NCI-H1092 treated with DMSO at 0.1 percent for 48 hours (cell line): ENCODE measurements around the gene ZNF398.
"Not testable (repeated sequence)": the region's sequence is repeated elsewhere in the genome, so short reads cannot be mapped to it uniquely, and the experiment has no call there.

Experiments
- DNase-seq: peaks from one replicate; lab custom pipeline; 2025; lab: John Stamatoyannopoulos, UW

The ZNF398 gene

DNA sequence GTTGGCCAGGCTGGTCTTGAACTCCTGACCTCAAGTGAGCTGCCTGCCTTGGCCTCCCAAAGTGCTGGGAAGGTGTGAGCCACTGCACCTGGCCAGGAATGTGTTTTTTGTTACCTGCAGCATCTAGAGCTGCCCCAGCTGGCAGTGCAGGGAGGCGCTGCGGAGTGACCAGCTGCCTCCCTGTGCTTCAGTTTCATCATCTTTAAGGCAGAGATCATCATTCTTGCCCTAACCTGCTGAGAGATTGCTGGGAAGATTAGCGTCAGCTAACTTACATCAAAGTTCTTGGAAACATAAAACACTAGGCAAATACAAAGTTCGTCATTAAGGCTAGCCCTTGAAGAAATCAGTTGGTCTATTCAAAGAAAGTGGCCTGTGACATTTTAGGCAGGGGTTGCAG, 50.4 kb downstream of the ZNF398 start:
- no peak for DNase-seq

DNA sequence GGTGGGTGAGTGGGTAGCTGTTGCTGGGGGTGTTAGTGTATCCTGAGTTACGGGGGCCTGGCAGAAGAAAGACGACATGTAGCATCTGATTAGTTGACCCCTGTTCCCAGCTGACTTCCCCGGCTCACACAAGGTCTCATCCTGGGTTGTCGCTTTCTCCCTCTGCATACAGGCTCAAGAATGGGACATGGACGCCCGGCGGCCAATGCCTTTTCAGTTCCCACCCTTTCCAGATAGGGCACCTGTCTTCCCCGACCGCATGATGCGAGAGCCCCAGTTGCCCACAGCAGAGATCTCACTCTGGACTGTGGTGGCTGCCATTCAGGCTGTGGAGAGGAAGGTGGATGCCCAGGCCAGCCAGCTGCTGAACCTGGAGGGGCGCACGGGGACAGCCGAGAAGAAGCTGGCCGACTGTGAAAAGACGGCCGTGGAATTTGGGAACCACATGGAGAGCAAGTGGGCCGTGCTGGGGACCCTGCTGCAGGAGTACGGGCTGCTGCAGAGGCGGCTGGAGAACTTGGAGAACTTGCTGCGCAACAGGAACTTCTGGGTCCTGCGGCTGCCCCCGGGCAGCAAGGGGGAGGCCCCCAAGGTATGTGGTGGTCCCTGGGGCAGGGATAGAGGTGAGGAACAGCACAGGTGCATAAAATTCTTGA, 51.0 kb downstream of the ZNF398 start:
- no peak for DNase-seq

DNA sequence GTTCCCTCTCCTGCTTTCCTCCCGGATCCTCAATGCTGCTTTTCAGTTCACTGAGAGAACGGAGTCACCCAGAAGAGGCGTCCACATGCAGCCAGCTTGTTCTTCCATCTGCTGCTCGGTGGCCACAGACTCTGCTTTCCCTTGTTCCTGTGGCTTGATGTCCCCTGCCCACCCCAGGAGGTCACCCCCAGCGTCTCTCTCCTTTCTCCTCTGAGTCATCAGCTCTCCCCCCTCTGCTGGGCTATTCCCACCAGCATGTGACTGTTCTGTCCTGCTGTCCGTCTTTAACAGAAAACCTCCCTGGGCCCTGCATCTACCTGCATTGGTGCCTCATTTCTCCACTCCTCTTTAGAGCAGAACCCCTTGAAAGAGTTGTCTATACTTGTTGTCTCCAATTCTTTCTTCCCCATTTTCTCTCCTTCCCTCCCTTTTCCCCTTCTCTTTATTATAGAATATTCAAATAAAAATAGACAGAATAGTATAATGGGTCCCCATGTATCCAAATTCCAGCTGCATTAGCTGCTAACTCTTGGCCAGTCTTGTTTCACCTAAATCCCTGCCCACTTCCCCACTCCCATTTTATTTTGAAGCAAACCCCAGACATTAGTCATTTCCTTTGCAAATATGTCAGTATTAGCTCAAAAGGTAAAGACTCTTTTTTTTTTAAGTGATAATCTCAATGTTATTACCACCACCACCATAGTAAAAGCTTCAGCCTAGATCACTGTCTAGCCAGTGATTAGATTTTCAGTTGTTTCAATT, 52.2 kb downstream of the ZNF398 start:
- DNase-seq: no peak

DNA sequence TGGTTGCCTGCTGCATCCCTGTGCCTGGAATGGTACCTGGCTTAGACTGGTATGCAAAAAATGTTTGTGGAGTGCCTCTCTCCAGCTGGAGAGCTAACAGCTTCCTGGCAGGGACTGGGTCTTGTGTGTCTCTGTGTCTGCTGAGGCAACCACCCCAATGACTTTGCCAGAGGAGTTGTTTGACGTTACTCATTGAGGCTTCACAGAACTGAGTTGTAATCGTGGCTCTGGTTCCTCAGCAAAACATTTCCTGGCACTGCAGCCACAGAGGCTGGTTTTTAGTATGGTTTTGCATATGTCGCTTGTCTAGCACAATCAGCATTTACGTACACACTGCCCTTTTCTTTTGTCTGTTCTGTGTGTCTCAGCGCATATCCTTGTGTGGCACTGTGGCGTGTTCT, 55.6 kb downstream of the ZNF398 start:
- no peak for DNase-seq

DNA sequence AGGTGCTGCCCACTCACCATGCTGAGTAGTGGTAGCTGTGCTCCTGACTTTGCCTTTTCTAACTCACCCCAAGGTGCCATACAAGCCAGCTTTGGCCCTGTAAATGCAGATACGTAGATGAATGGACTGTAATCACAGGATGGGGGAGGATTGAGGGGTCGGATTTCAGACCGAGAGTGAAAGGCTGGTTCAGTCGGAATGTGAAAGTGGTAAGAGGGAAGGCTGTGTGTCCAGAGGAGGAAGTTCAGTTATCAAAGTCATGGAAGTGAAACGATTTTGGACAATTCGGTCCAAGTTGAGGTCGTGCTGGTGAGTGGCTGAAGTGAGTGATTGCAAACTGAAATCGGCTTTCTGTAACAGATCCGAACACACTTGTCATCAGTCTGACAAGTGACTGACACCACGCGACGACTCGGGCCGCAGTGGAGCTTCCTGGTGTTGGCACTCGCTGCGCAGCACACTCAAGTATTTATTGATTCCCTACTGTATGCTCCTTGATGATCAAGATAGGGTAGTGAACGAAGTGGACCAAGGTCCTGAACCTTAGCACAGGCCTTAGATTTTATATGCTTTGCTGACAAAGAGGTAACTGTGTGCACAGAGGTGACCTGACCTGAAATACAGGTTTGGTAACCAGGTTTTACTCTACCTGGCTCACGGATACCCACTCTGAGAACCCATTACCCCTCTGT, 58.6 kb downstream of the ZNF398 start:
- DNase-seq: no peak

DNA sequence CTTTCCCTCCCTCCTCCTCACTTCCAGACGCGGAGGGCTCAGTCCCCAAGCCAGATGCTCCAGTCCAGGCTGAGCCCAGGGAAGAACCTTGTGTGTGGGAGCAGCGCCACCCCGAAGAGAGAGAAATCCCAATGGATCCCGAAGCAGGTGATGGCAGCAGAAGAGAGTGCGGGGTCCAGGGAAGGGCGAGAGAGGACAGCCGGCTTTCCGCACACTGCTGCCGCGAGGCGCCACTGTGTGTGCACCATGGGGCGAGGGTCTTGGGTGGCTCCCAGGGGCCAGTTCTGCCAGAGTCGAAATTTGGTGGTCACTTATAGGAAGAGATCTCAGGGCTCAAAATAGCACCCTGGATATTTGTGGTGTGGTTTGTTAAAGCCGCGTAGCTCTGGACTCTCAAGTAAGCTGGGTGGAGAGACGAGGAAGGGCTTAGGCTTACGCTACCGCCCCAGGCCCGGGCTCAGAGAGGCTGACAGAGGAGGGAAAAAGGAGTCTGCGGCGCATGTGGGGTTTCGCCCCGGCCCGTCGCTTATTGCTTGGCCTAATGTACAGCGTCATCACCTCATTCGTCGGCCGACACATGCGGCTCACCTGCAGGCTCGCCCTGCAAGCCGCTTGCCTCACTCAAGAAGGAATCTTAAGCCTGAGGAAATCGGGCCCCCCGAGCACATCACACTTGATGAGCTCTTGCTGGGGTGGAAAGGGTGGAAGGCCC, 60.2 kb downstream of the ZNF398 start:
- DNase-seq: no peak

DNA sequence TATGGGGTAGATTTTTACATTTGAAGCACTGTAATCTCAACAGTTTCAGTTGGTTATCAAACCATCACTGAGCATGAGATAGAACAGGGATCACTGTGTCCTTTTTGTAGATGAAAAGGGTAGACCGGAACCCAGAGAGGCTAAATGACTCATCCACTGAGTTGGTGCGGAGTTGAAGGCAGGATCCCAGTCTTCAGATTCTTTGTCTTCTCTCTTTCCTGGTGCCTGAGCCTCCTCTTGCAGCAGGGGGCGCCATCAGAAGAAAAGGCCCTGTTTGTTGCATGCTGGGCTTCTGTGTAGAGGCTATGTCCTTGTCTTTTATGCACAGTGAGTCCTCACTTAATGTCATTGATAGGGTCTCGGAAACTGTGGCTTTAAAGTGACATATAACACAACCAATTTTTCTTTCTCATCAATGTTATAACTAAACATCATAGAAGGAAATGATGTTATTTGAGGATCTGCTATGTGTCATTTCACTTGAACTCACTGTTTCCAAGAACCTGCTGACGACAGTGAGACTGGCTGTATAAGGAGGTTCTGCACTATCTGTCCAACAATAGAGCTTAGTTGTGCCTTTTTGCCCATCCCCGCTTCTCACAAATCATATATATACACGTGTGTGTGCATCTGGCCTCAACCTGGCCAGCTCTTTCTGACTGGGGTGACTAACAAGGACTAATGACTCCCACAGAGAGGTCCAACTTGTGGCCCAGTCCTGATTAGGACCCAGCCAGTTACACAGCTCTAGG, 62.4 kb downstream of the ZNF398 start:
- peak; percentile 9 for DNase-seq

DNA sequence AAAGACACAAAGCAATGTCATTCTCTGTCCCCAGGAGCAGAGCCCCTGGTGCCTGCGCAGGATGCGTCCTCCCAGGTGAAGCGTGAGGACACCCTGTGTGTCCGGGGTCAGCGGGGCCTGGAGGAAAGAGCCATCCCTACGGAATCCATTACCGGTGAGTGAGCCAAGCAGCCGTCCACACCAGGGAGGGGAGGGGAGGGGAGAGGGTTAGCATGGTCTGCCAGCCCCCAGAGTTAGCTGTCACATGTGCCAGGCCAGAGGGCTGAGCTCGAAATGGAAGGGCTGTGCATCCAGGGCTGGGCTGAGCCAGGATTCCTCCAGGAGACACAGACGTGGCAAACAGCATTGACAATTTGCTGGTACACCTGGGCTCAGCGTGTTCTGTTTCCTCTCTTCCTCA, 63.3 kb downstream of the ZNF398 start:
- no peak for DNase-seq

DNA sequence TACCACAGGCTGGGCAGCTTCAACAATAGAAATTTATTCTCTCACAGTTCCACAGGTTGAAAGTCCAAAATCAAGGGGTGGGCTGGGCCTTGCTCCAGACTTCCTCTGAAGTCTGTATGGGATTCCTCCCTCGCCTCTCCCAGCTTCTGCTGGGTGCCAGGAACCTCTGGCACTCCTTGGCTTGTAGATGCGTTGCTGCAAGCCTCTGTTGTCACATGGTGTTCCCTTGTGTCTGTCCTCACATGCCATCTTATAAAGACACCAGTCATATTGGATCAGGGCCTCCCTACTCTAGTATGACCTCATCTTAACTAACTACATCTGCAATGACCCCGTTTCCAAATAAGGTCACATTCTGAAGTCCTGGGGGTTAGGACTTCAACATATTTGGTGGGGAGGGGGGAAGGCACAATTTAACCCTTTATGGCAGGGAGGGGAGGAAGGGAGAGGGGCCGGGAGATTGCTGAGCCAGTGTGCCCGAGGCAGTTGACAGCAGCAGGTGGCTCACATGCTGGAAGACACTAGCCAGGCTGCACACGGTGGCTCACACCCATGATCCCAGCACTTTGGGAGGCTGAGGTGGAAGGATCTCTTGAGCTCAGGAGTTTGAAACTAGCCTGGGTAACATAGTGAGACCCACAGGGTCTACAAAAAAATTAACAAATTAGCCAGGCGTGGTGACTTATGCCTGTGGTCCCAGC, 66.9 kb downstream of the ZNF398 start:
- no peak for DNase-seq

DNA sequence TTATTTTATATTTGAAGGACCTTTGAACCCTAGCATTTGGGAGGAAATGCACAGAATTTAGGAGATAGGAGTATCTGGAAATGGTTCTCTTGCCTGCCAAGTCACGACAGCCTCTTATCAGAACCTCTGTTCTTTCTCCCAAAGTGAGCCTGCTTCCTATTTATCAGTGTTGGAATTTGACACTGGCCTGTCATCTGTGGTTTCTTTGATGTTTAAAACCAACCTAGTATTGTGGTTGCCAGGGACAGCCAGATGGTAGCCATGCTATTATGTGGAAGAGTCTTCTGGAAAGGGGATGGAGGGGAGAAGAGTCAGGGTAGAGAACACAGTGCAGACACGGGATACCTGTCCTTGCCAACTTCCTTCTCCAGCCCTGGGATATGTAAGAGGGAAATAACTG, 69.1 kb downstream of the ZNF398 start:
- DNase-seq: no peak

DNA sequence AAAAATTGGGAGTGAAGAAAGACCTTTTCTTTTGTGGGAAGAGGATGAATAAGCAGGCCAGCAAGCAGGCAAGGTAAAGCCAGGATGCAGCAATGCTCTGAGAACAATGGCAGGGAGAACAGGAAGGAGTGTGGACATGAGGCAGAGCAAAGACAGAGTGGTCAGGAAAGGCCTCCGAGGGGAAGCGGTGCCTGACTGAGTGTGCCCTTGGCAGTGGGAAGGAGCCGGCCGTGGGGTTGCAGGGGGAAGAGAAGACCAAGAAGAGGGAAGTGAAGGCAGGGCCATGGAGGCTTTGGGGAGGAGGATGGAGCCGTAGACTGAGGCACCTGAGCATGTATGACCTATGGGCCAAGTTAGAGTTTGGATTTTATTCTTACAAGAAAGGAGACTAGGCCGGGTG, 70.3 kb downstream of the ZNF398 start:
- DNase-seq: no peak

DNA sequence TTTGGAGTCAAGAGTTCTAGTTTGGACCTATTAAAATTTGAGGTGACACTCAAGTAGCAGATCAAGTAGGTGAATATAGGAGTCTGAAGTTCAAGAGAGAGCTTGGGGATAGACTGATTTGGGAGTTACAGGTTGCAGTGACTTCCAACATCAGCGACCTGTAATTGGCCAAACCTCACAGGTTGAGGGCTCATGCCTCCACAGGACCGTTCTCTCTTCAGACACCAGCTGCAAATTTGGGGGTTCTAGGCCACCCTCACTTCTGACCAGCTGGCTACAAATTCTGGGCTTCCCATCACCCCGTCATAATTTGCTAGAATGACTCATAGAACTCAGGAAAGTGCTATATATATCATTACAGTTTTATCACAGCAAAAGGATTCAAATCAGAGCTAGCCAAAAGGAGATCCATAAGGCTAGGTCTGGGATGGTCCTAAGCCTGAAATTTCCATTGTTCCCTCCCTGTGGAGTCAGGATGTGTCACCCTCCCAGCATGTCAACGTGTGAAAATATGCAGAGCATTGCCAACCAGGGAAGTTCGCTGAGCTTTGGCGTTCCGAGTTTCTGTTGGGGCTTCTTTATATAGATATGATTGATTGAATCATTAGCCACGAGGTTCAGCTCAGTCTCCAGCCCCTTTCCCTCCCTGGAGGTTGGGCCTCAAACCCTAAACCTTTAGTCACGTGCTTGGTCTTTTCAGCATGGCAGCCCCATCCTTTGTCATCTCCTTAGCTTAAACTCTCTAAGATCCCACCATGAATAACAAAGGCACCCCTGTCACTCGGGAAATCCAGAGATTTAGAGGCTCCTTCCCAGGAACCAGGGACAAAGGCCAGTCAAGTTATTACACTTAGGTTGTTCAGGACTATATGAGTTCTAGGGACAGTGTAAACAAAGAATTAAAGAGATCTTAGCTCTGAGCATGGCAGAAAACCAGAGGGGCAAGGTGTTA, 71.5 kb downstream of the ZNF398 start:
- DNase-seq: no peak

DNA sequence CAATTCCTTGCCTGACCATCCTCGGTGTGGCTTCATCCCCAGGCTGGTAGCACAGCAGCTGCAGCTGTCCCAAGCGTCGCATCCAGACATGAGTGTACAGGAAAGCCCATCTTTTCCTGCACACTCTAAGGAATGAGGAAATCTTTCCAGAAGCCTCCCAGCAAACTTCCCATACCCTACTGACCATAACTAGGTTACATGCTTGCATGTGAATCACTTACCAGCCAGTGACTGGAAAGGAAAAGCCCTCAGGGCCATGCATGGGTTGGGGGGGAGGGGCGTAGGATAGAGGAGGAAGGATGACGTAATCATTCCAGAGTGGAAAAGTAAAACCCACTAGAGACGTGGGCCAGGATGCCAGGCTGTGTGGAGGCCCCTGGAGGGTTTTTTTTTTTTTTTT, 73.3 kb downstream of the ZNF398 start:
- no peak for DNase-seq

DNA sequence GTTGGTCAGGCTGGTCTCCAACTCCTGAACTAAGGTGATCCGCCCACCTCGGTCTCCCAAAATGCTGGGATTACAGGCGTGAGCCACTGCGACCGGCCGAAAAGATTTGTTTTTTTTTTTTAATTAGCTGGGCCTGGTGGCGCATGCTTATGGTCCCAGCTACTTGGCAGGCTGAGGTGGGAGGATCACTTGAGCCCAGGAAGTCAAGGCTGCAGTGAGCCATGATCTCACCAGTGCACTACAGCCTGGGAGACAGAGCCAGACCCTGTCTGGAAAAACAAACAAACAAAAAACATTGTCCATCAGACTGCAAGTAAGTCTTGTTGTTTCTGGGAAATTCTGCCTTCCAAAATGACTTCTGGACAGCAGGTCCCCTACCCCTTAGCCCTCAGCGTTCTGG, 75.9 kb downstream of the ZNF398 start:
- DNase-seq: no peak

DNA sequence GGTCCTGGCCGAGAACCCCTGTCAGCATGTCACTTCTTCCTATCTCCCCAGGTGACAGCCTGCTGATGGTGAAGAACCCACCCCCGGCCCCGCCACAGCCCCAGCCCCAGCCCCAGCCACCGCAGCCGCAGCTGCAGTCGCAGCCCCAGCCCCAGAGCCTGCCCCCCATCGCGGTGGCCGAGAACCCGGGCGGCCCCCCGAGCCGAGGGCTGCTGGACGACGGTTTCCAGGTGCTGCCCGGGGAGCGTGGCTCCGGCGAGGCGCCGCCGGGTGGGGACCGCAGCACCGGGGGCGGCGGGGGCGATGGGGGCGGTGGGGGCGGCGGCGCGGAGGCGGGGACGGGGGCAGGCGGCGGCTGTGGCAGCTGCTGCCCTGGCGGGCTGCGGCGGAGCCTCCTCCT, 76.5 kb downstream of the ZNF398 start:
- DNase-seq: no peak

DNA sequence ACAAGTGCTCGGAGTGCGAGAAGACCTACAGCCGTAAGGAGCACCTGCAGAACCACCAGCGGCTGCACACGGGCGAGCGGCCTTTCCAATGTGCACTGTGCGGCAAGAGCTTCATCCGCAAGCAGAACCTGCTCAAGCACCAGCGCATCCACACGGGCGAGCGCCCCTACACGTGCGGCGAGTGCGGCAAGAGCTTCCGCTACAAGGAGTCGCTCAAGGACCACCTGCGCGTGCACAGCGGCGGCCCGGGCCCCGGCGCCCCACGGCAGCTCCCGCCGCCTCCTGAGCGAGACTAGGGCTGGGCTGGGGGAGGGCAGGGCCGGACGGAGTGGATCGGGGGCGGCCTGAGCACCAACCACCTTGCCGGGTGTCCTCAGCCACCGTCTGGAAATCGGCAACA, 77.1 kb downstream of the ZNF398 start:
- DNase-seq: no peak

DNA sequence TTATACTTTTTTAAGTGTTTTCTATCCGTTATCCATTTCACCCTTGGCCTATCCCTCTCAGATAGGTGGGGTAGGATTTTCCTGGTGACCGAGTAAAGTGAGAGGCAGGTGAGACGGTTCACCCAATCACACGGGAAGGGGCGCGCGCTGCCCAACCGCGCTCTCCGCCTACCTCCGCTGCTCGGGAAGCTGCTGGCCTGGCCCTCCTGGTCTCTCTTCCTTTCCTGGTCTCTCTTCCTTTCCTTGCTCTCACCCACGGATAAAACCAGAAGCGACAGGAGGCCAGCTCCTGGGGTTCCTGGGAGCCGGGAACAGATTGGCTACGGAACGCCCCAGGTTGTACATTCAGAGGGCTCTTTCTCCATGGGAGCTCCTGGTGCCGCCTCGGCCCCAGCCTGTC, 77.9 kb downstream of the ZNF398 start:
- no peak for DNase-seq

DNA sequence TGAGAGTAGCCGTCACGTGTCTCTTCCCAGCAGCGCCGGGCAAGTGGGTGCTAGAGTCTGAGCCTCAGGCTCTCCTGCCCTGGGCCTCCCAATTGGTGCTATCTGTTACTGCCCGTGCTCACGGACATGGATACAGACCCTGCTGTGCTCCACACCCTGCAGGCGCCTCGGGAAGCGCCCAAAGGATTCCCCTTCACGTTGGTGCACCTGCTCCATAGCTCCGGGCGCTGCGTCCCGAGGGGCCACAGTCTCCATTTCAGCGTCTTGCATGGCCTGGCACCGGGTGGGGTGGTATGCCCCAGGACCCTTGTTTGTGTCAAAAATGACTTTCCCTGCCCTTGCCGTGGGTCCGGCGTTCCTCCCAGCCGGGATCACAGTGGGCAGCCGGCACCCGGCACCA, 78.4 kb downstream of the ZNF398 start:
- DNase-seq: no peak

DNA sequence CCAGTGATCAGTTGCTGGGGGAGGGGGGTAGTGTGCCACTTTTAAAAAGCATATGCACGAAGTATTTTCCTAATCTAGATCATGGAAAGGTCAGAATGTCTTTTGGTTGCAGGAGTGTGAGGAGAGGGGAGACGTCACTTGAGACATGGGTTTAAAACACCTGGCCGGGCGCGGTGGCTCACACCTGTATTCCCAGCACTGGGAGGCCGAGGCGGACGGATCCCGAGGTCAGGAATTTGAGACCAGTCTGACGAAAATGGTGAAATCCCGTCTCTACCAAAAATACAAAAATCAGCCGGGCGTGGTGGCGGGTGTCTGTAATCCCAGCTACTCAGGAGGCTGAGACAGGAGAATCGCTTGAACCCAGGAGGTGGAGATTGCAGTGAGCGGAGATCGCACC, 79.1 kb downstream of the ZNF398 start:
- not testable (repeated sequence) for DNase-seq

DNA sequence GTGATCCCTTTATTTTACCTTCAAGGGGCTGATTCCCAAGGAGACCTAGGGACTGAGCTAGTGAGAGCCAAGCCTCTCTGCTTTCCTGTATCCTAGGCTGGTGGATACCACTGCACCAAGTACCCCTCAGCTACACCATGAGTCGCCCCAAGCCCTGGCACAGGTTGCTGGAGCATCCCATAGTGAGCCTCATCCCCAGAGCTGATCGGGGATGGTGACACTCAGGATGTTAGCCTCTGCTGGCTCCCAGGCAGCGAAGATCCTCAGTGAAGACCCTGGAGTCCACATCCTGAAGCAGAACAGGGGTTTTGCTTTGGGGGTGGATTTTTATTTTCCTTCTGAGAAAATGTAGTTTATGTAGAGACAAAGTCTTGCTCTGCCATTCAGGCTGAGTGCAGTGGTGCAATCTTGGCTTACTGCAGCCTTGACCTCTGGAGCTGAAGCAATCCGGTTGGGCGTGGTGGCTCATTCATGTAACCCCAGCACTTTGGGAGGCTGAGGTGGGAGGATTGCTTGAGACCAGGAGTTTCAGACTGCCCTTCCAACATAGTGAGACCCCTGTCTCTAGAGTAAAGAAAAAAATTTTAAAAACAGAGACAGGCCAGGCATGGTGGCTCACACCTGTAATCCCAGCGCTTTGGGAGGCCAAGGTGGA, 79.7 kb downstream of the ZNF398 start:
- DNase-seq: no peak
